ENCODE results near the gene OR8D2. TPM values are rescaled to one million over a fixed set of nuclear protein-coding genes. Genes with fewer than 3 reads are reported as not detected.

Gene OR8D2
- polyA plus RNA-seq, 1 donor (not counting 4 experiments of a cell fraction or from before 2014, with no cell fraction given), result not detected

DNA sequence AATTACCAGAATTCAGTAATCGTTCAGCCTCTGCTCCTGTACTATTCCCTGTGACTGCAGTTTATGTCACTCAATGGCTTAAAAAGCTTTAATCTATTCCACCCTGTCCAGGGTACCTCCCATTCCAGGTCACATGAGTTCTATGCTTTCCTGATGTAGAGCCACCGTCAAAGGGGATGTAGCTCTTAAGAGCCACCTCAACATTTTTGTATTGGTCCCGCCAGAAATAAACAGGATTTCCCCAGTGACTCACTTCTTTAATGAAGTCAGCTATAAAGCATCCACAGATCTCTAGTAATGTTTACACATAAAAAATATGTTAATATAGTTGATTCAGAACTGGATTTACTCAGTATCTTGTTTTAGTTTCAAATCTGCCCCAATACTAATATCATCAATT is 4.9 kb downstream of the OR8D2 start:
- no peak overlapping the region for H2AFZ ChIP-seq (ENCODE audit: control insufficient read depth, low read length)
- no peak for DNase-seq (ENCODE audit: low read depth, low spot score)
- H3K9ac ChIP-seq (ENCODE audit: control insufficient read depth, extremely low read depth, insufficient read depth, low read length), result no peak overlapping the region
- no peak for FAIRE-seq
- no peaks in the 10 kb centered on the region for H3K4me1 ChIP-seq (ENCODE audit: control insufficient read depth, extremely low read depth, insufficient read depth, low read length)
- no peaks in the 10 kb centered on the region for H3K79me2 ChIP-seq (ENCODE audit: control insufficient read depth, insufficient read depth, low read length)
- TF ChIP-seq, protein P1, sequence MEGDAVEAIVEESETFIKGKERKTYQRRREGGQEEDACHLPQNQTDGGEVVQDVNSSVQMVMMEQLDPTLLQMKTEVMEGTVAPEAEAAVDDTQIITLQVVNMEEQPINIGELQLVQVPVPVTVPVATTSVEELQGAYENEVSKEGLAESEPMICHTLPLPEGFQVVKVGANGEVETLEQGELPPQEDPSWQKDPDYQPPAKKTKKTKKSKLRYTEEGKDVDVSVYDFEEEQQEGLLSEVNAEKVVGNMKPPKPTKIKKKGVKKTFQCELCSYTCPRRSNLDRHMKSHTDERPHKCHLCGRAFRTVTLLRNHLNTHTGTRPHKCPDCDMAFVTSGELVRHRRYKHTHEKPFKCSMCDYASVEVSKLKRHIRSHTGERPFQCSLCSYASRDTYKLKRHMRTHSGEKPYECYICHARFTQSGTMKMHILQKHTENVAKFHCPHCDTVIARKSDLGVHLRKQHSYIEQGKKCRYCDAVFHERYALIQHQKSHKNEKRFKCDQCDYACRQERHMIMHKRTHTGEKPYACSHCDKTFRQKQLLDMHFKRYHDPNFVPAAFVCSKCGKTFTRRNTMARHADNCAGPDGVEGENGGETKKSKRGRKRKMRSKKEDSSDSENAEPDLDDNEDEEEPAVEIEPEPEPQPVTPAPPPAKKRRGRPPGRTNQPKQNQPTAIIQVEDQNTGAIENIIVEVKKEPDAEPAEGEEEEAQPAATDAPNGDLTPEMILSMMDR (optimal IDR thresholded peaks at IDR 0.05 in 1 of 3, IDR thresholded peaks at IDR 0.05 in 1 of 3, conservative IDR thresholded peaks at IDR 0.05 in 1 of 3; ENCODE audit: extremely low read depth in 1 of 3, insufficient read depth in 2 of 3, low read length in 3 of 3), result no peak
- no peak for TF ChIP-seq EZH2 (IDR thresholded peaks at IDR 0.05; ENCODE audit: low read length)
- no peaks in the 10 kb centered on the region for H3K27me3 ChIP-seq (ENCODE audit: control insufficient read depth, extremely low read depth, insufficient read depth, low read length)
- no peaks in the 10 kb centered on the region for H3K9me3 ChIP-seq (ENCODE audit: control insufficient read depth, low read depth, low read length)
- no peaks in the 10 kb centered on the region for H3K9me1 ChIP-seq (ENCODE audit: control insufficient read depth, extremely low read depth, insufficient read depth, low read length)
- no peak overlapping the region for H3K27ac ChIP-seq (ENCODE audit: control insufficient read depth, insufficient read depth, low read length)
- dilution Hi-C loops (cut with MboI; ENCODE audit: extremely low pct_ligation_motif_present, low sequenced_read_pairs), result no loop called here
- H3K4me2 ChIP-seq (ENCODE audit: control insufficient read depth, extremely low read depth, insufficient read depth, low read depth, low read length), result no peak overlapping the region
- H3K4me3 ChIP-seq (ENCODE audit: control insufficient read depth in 2 of 3, extremely low read depth in 1 of 3, insufficient read depth in 2 of 3, low read depth in 1 of 3, low read length in 3 of 3), result no peak overlapping the region
- H3K36me3 ChIP-seq (ENCODE audit: control insufficient read depth in 2 of 2, extremely low read depth in 1 of 2, insufficient read depth in 2 of 2, low read length in 2 of 2), result no peaks in the 10 kb centered on the region
- no peaks in the 10 kb centered on the region for H4K20me1 ChIP-seq (ENCODE audit: control insufficient read depth, extremely low read depth, insufficient read depth, low read length)

GRCh38 chr11:124313849-124314248 is 6.1 kb downstream of the OR8D2 start, which contains the start of gene OR8D1:
Gene OR8D1, minus strand, starts transcription at chr11:124313949. Its CDS starts 3,183 bp downstream, at chr11:124310766.
- dilution Hi-C loops (cut with MboI; ENCODE audit: extremely low pct_ligation_motif_present, low sequenced_read_pairs), result no loop called here
- Histone ChIP-seq H3K9ac (ENCODE audit: control insufficient read depth, extremely low read depth, insufficient read depth, low read length) (no peak within 1 kb of the TSS), H3K79me2 (ENCODE audit: control insufficient read depth, insufficient read depth, low read length) (no peaks in the 10 kb centered on the region)

More at GRCh38 chr11:124313849-124314248, 6.1 kb downstream of the OR8D2 start, which contains the start of gene OR8D1:
- Histone ChIP-seq H3K27me3 (ENCODE audit: control insufficient read depth, extremely low read depth, insufficient read depth, low read length) (no peaks in the 10 kb centered on the region), H3K9me1 (ENCODE audit: control insufficient read depth, extremely low read depth, insufficient read depth, low read length) (no peaks in the 10 kb centered on the region), H3K4me3 (ENCODE audit: control insufficient read depth in 2 of 3, extremely low read depth in 1 of 3, insufficient read depth in 2 of 3, low read depth in 1 of 3, low read length in 3 of 3) (no peak within 1 kb of the TSS), H3K4me1 (ENCODE audit: control insufficient read depth, extremely low read depth, insufficient read depth, low read length) (no peaks in the 10 kb centered on the region), H3K9me3 (ENCODE audit: control insufficient read depth, low read depth, low read length) (no peaks in the 10 kb centered on the region), H3K36me3 (ENCODE audit: control insufficient read depth in 2 of 2, extremely low read depth in 1 of 2, insufficient read depth in 2 of 2, low read length in 2 of 2) (no peaks in the 10 kb centered on the region), H4K20me1 (ENCODE audit: control insufficient read depth, extremely low read depth, insufficient read depth, low read length) (no peaks in the 10 kb centered on the region), H3K27ac (ENCODE audit: control insufficient read depth, insufficient read depth, low read length) (no peak within 1 kb of the TSS), H2AFZ (ENCODE audit: control insufficient read depth, low read length) (no peak within 1 kb of the TSS), H3K4me2 (ENCODE audit: control insufficient read depth, extremely low read depth, insufficient read depth, low read depth, low read length) (no peak within 1 kb of the TSS)
- DNase-seq (ENCODE audit: low read depth, low spot score) (no peak), FAIRE-seq (no peak)
- no peak for TF ChIP-seq EZH2 (IDR thresholded peaks at IDR 0.05; ENCODE audit: low read length)
- TF ChIP-seq, protein P1 (optimal IDR thresholded peaks at IDR 0.05 in 1 of 3, IDR thresholded peaks at IDR 0.05 in 1 of 3, conservative IDR thresholded peaks at IDR 0.05 in 1 of 3; ENCODE audit: extremely low read depth in 1 of 3, insufficient read depth in 2 of 3, low read length in 3 of 3), result no peak

Measured in keratinocyte (primary cell).